Measurements from ENCODE around the gene HDAC10.

HDAC10 gene, protein sequence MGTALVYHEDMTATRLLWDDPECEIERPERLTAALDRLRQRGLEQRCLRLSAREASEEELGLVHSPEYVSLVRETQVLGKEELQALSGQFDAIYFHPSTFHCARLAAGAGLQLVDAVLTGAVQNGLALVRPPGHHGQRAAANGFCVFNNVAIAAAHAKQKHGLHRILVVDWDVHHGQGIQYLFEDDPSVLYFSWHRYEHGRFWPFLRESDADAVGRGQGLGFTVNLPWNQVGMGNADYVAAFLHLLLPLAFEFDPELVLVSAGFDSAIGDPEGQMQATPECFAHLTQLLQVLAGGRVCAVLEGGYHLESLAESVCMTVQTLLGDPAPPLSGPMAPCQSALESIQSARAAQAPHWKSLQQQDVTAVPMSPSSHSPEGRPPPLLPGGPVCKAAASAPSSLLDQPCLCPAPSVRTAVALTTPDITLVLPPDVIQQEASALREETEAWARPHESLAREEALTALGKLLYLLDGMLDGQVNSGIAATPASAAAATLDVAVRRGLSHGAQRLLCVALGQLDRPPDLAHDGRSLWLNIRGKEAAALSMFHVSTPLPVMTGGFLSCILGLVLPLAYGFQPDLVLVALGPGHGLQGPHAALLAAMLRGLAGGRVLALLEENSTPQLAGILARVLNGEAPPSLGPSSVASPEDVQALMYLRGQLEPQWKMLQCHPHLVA

GRCh38 chr22:50250555-50251476 is at the start of gene HDAC10:
Gene HDAC10, minus strand, starts transcription at chr22:50251265. Its CDS starts 233 bp downstream, at chr22:50251032.
- DNase-seq (ENCODE audit: low read depth), result peak; percentile 72

DNA sequence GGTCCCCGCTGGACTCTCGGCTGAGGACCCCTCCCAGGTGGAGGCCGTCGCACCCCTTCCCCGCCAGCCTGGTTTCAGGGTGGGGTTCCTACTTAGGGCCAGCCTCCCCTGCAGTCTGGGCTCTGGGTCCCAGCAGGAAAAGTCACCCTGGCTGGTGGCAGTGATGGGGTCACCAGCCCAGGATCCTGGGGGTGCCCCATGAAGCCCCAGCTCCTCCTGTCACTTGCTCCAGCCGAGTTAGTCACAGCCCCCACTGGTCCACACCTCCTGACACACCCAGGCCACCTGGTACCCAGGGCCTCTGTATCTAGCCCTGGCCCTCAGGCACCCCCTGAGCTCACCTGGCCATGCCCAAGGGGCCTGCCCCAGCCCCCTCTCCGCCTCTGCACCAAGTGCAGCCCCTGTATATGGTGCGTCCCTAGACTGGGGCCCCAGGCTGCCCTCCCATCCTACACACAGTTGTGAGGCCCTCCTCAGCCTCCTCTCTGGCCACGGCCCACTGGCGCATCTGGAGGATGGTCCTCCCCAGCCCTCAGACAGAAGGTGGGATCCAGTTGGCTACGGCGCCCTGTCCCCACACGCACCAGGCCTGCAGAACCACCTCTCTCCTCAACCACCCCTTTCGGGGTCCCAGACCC is 49.7 kb upstream of the HDAC10 start:
- DNase-seq (ENCODE audit: low read depth), result no peak

GRCh38 chr22:50299785-50300619 is 48.9 kb upstream of the HDAC10 start:
- no peak for DNase-seq (ENCODE audit: low read depth)

DNA sequence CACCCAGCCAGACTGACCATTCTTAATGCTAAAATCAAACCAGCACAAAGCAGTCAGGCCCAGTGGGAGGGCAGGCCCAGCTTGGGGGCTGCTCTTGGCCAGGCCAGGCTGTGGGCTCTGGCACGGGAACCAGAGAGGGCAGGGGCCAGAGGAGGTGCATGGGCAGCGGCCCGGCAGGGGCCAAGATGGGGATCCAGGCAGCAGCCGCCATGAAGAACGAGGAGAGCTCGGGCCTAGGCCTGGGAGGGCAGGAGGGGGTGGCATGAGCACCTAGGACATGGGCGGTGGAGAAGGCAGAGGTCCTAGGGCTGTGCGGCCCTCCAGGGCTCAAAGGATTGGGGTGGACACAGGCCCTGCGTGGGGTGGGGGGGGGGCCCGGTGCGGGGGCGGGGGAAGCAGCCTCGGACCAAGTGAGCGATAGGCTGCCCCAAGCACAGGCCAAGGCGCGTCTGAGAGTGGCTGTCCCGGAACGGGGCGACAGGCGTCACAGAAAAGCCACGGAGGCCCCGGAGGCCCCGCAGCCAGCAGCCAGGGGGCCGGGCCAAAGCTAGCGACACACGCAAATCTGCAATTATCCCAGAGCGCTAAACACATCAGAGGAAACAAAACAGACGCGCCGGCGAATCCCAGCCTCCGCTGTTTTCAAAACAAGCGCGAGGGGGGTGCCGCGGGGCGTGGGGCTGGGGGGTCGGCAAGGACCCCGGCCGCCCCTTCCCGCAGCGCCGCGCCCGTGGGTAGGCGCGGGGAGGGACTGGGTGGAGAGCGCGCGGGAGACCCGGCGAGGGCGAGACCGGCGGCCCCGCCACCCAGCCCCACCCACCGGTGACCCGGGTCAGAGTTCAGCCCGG is 48.1 kb upstream of the HDAC10 start:
- DNase-seq (ENCODE audit: low read depth), result no peak

- DNase-seq (ENCODE audit: low read depth), result no peak
Measured at GRCh38 chr22:50298266-50298637, 47.2 kb upstream of the HDAC10 start.

DNA sequence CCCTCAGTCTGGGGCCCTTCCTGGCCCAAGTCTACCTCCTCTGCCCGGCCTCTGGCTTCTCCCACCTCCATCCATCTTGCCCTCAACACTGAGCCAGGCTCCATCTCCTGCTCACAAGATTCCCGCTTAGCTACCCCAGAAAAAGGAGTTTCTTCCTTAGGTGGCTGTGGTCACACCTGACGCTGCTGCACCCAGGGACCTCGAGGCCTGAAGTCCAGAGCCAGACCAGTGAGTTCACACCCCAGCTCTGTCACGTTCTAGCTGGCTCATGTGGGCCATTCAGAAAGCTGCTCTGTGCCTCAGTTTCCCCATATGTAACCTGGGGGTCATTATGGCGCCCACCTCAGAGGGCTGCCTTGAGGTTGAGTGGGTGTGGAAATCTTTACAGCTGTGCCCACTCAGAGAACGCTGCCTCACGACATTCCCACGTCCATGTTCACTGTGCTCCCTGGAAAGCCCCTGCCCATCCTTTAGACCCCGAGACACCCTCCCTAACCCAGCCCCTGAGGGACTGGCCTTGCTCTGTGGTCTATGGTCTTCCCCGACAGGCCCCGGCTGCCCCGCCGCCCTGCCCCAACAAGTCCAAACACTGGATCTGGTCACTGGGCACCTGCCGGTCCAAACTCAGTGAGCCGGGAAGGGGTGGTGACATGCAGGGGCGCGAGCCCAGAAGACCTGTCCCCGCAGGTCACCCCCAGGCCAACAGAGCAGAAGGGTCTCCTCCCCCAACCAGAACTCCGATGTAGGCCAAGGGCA is 46.6 kb upstream of the HDAC10 start:
- no peak for DNase-seq (ENCODE audit: low read depth)

DNA sequence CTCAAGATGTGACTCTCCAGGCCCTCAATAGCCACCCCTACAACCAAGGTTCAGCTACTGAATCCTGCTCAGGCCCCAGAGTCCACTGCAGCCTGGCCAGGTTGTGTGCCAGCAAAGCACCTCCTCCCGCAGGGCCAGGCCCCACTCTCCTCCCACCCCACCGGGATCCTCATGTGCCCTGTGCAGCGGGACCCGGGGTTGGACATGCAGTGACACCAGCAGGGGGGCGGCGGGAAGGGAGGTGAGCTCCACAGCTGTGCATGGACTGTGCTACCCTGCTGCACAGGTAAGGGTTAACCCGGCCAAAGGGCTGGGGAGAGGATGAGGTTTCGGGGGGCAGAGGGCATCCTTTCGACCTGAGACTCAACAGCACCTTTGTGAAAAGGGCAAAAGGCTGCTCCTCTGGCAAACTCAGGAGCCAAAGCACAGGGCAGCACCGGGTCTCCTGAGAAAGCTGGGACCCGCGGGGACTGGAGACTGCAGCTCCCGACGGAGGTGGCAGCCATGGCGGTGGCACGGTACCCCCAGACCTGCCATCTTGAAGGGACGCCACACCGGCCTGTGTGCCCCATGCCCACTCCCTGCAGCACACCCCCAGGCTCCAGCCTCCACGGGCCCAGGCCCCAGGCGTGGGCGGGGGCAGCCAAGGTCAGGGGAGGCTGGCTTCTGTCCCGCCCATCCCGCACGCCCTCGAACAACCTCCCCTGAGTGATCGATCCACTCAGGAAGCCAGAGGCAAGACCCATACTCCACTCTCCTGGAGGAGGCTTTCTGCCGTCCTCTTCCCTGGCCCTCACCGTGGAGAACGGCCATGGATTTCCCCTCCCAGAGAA is 45.8 kb upstream of the HDAC10 start:
- DNase-seq (ENCODE audit: low read depth), result no peak

GRCh38 chr22:50294319-50294656 is 43.2 kb upstream of the HDAC10 start:
- no peak for DNase-seq (ENCODE audit: low read depth)

- DNase-seq (ENCODE audit: low read depth), result no peak
Measured at GRCh38 chr22:50293441-50294318, 42.6 kb upstream of the HDAC10 start.

- no peak for DNase-seq (ENCODE audit: low read depth)
Measured at GRCh38 chr22:50292643-50293440, 41.8 kb upstream of the HDAC10 start.

- DNase-seq (ENCODE audit: low read depth), result no peak
Measured at GRCh38 chr22:50289942-50290630, 39.0 kb upstream of the HDAC10 start.

DNA sequence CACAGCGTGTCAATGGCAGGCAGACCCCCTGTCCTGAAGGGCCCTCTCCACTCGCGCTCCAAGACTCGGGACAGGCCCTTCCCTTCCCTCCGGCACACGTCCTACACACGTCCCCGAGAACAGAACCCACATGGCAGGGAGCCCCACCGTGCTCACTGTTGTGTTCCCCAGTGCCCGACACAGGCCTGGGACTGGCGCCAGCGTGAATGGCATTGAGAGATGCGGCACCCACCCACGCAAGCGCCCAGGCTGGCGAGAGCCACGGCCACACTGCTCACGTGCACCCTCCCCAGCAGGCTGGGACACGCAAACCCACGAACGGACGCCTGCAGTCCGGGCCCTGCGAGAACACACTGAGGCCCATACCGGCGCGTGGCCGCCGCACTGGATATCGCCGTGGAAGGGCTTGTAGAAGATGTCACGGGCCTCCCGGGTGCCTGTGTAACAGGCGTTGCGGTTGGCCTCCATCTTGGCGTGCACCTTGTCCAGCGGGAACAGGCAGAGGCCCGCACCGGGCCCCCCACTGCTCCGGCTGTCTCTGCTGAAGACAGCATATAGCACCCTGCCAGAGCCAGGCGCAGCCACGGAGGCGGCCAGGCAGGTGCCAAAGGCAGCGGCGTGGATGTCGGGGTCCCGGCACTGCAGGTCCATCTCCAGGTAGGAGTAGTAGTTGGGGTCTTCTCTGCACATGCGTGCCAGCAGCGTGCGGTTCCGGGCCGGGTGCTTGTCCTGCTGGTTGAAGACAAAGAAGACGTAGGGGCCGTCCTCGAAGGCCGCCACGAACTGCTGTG is 38.3 kb upstream of the HDAC10 start:
- DNase-seq (ENCODE audit: low read depth), result no peak

DNA sequence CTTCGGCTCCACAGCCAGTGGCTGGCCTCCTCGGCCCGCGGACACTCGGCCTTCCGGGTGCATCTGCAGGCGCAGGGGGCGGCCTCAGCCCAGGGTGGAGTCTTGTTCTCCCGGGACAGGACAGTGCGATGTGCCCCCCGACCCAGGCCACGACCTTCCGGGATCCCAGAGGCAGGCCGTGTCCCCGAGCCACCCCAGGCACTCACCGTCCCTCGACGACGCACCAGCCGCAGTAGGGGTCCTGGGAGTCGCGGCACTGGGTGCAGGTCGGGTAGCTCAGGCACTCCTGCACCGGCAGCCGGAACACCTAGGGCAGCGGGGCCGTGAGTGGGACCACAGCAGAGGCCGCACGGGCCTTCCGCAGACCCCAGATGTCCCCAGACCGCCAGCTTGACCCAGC is 36.7 kb upstream of the HDAC10 start:
- no peak for DNase-seq (ENCODE audit: low read depth)

DNA sequence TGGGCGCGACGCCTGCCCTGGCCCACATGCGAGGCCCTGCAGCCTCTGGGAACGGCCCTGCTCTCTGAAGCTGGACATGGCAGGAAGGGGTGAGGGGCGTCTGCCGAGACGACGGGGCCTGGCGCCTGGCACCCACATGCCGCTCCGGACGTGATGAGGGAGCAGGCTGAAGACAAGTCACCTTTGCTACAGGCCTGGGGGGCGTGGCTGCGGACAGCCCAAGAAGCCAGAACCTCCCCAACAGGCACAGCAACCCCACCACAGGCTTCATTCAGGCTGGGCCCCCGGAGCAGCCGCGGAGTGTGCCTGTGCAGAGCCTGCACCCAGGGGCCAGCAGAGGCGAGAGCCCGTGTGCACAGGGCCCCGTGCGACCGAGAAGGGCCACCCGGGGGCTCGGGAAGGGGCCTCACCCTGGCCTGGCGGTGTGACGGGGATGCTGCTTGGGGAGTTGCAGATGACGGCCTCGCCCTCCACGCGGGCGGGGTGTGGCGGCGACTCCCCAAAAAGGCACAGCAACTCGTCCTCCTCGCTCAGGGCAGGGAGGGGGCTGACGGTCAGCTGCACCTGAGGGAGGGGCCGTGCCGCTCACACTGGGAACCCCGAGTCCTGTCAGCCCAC is 35.7 kb upstream of the HDAC10 start:
- no peak for DNase-seq (ENCODE audit: low read depth)

GRCh38 chr22:50286275-50286674 is 35.2 kb upstream of the HDAC10 start:
- no peak for DNase-seq (ENCODE audit: low read depth)
